SK-N-SH (cell line): ENCODE measurements around the gene FOXK2. TPM values are rescaled to one million over a fixed set of nuclear protein-coding genes. Genes with fewer than 3 reads are reported as not detected.
A peak's percentile ranks its signal among the peaks of the same experiment; 100 is the strongest.

Source experiments
- CTCF ChIA-PET: fragments of 300-600, 350-600 bp; formaldehyde crosslinking; extraction: SDS; loops from one replicate; lab custom pipeline; 2021; lab: Yijun Ruan, JAX
- POLR2A ChIA-PET: fragments of 350-600 bp; sonication (Branson Sonifier 250); formaldehyde crosslinking; extraction: SDS; loops from one replicate; lab custom pipeline; 2020; ENCODE audit warnings: antibody characterized with exemption, inconsistent platforms; lab: Yijun Ruan, JAX
- DNase-seq: peaks from one replicate; pipeline ENCODE4 v3.0.0; 2012
- H2AFZ ChIP-seq: fragments of 200-600 bp; sonication (generic); 2 replicates; pipeline ENCODE4 v1.8.1; 2016; ENCODE audit warnings: antibody characterized with exemption, mild to moderate bottlenecking, low read depth
- H3F3A ChIP-seq: fragments of 200-600 bp; sonication (generic); replicated peaks from 2 replicates; pipeline ENCODE3; 2016; ENCODE audit warnings: antibody characterized with exemption, mild to moderate bottlenecking; ENCODE audit not compliant: insufficient read depth
- H3K27ac ChIP-seq, 2 experiments: fragments of 200-500 bp in 1 of 2; fragments of 200-600 bp in 1 of 2; sonication (Bioruptor generic) in 1 of 2; sonication (generic), shearing (Covaris generic) in 1 of 2; 2 replicates each; pipeline versions ENCODE4 v1.5.1 to v1.6.1; 2014 to 2016; ENCODE audit warnings: low read depth in 2 of 2, inconsistent platforms in 1 of 2, low read length in 1 of 2, mild to moderate bottlenecking in 1 of 2, mixed read lengths in 1 of 2
- H3K27me3 ChIP-seq: fragments of 200-600 bp; sonication (generic), shearing (Covaris generic); 2 replicates; pipeline ENCODE4 v1.6.1; 2016; ENCODE audit warnings: mixed run types; ENCODE audit not compliant: insufficient read depth
- H3K36me3 ChIP-seq, 2 experiments: fragments of 200-500 bp in 1 of 2; fragments of 200-600 bp in 1 of 2; sonication (Bioruptor generic) in 1 of 2; sonication (generic) in 1 of 2; replicated peaks in 1 of 2; 2 replicates each; pipeline versions ENCODE3 to v1.5.1; 2014 to 2016; ENCODE audit warnings: low read length in 1 of 2, mild to moderate bottlenecking in 1 of 2; ENCODE audit not compliant: insufficient read depth in 2 of 2, control insufficient read depth in 1 of 2
- H3K4me1 ChIP-seq, 2 experiments: fragments of 200-500 bp in 1 of 2; fragments of 200-600 bp in 1 of 2; sonication (Bioruptor generic) in 1 of 2; sonication (generic), shearing (Covaris generic) in 1 of 2; 2 replicates each; pipeline versions ENCODE4 v1.5.1 to v1.6.1; 2014 to 2016; ENCODE audit warnings: low read depth in 1 of 2, low read length in 1 of 2, mixed run types in 1 of 2; ENCODE audit not compliant: insufficient read depth in 2 of 2, control insufficient read depth in 1 of 2
- H3K4me2 ChIP-seq: fragments of 200-600 bp; sonication (generic), shearing (Covaris generic); 2 replicates; pipeline ENCODE4 v1.6.1; 2017; ENCODE audit warnings: mixed run types
- H3K4me3 ChIP-seq, 2 experiments: fragments of 200-500 bp in 1 of 2; fragments of 200-600 bp in 1 of 2; sonication (Bioruptor generic) in 1 of 2; sonication (generic), shearing (Covaris generic) in 1 of 2; 2 replicates each; pipeline versions ENCODE4 v1.5.1 to v1.8.1; 2014 to 2016; ENCODE audit warnings: low read depth in 2 of 2, inconsistent platforms in 1 of 2, low read length in 1 of 2, mild to moderate bottlenecking in 1 of 2, mixed read lengths in 1 of 2, moderate library complexity in 1 of 2
- H3K79me2 ChIP-seq: fragments of 200-600 bp; sonication (generic); 2 replicates; pipeline ENCODE4 v1.8.1; 2017; ENCODE audit warnings: mild to moderate bottlenecking; ENCODE audit not compliant: insufficient read depth
- H3K9ac ChIP-seq: fragments of 200-600 bp; sonication (generic); 2 replicates; pipeline ENCODE4 v1.6.1; 2017; ENCODE audit warnings: mixed run types
- H3K9me2 ChIP-seq: fragments of 200-600 bp; sonication (generic); 2 replicates; pipeline ENCODE4 v1.6.1; 2017; ENCODE audit warnings: mixed run types
- H3K9me3 ChIP-seq: fragments of 200-600 bp; sonication (generic); 2 replicates; pipeline ENCODE4 v1.6.1; 2017; ENCODE audit warnings: mixed run types, mild to moderate bottlenecking, moderate library complexity
- H4K20me1 ChIP-seq: fragments of 200-600 bp; sonication (generic); 2 replicates; pipeline ENCODE4 v1.6.1; 2017; ENCODE audit warnings: mild to moderate bottlenecking, mixed run types; ENCODE audit not compliant: insufficient read depth
- CHD2 ChIP-seq: fragments of 150-350 bp; IDR thresholded peaks from 2 replicates; pipeline ENCODE4 v1.6.1; 2018; ENCODE audit warnings: low read length; ENCODE audit not compliant: partially characterized antibody
- CTCF ChIP-seq: fragments of 200-600 bp; sonication (generic); IDR thresholded peaks from 2 replicates; pipeline ENCODE4 v1.6.1; 2017; ENCODE audit warnings: antibody characterized with exemption, mild to moderate bottlenecking, moderate library complexity
- ELF1 ChIP-seq: IDR thresholded peaks from 2 replicates; pipeline ENCODE4 v1.4.0; 2012
- EP300 ChIP-seq, 2 experiments: IDR thresholded peaks; 2 replicates each; pipeline versions ENCODE4 v1.4.0 to v1.6.1; 2012; ENCODE audit warnings: borderline replicate concordance in 1 of 2, low read depth in 1 of 2, low read length in 1 of 2
- FOSL2 ChIP-seq: IDR thresholded peaks from 2 replicates; pipeline ENCODE4 v1.4.0; 2012; ENCODE audit warnings: low read depth, mild to moderate bottlenecking, moderate library complexity, borderline replicate concordance
- FOXJ3 ChIP-seq: sonication (generic); formaldehyde crosslinking; IDR thresholded peaks from 2 replicates; pipeline ENCODE4 v1.5.1; 2020; ENCODE audit warnings: mild to moderate bottlenecking, missing genetic modification reagents
- GABPA ChIP-seq: IDR thresholded peaks from 2 replicates; pipeline ENCODE4 v1.4.0; 2012; ENCODE audit warnings: low read depth, mild to moderate bottlenecking
- GATA2 ChIP-seq: sonication (generic); formaldehyde crosslinking; IDR thresholded peaks from 2 replicates; pipeline ENCODE4 v1.5.0; 2020; ENCODE audit warnings: mild to moderate bottlenecking, missing genetic modification reagents
- IRF3 ChIP-seq: fragments of 150-350 bp; IDR thresholded peaks from 2 replicates; pipeline ENCODE4 v1.6.1; 2016; ENCODE audit warnings: mild to moderate bottlenecking, low read depth, low read length
- MAX ChIP-seq: IDR thresholded peaks from 2 replicates; pipeline ENCODE4 v1.4.0; 2012; ENCODE audit warnings: low read depth
- POLR2AphosphoS5 ChIP-seq: IDR thresholded peaks from 2 replicates; pipeline ENCODE4 v1.6.1; 2012; ENCODE audit warnings: low read depth, low read length
- RAD21 ChIP-seq: IDR thresholded peaks from 2 replicates; pipeline ENCODE4 v1.6.1; 2012; ENCODE audit warnings: mild to moderate bottlenecking, low read length
- REST ChIP-seq: IDR thresholded peaks from 2 replicates; pipeline ENCODE4 v1.6.1; 2012; ENCODE audit warnings: mild to moderate bottlenecking, low read depth, low read length, moderate library complexity
- RFX5 ChIP-seq: IDR thresholded peaks from 2 replicates; pipeline ENCODE4 v1.6.1; 2012; ENCODE audit warnings: mild to moderate bottlenecking, improper control_type of control experiment, low read length
- SMC3 ChIP-seq: IDR thresholded peaks from 2 replicates; pipeline ENCODE4 v1.6.1; 2012; ENCODE audit warnings: low read depth, low read length, improper control_type of control experiment
- TAF1 ChIP-seq: IDR thresholded peaks from 2 replicates; pipeline ENCODE4 v1.6.1; 2012; ENCODE audit warnings: low read depth, mild to moderate bottlenecking, low read length, moderate library complexity, borderline replicate concordance
- TCF12 ChIP-seq: IDR thresholded peaks from 2 replicates; pipeline ENCODE4 v1.4.0; 2012
- TEAD4 ChIP-seq: IDR thresholded peaks from 2 replicates; pipeline ENCODE4 v1.4.0; 2012; ENCODE audit warnings: mild to moderate bottlenecking, borderline replicate concordance; ENCODE audit not compliant: insufficient read depth
- USF1 ChIP-seq: IDR thresholded peaks from 2 replicates; pipeline ENCODE4 v1.4.0; 2012; ENCODE audit warnings: low read depth, borderline replicate concordance
- YY1 ChIP-seq: IDR thresholded peaks from 2 replicates; pipeline ENCODE4 v1.4.0; 2012; ENCODE audit warnings: low read depth, mild to moderate bottlenecking
- WGBS: methylation state at CpG from one replicate; pipeline ENCODE4 v1.1.6; 2017; ENCODE audit warnings: low lambda C conversion rate; 5-methylcytosine and 5-hydroxymethylcytosine counted together
- polyA plus RNA-seq, 3 experiments: library from polyadenylated mRNA; depleted of rRNA; stranded (reverse); fragments of >200 nt; gene quantifications; 2 replicates each; pipeline ENCODE4 v1.2.3, GENCODE V29; 2012

Gene FOXK2
- polyA plus RNA-seq, 1 of the 3 experiments (the other 2 are of a cell fraction), result 36.4 TPM

- Histone ChIP-seq H3K27me3 (no peaks in the 10 kb centered on the region), H2AFZ (no peak overlapping the region), H3K4me3 (no peak overlapping the region), H4K20me1 (peaks cover 7% of the 10 kb centered on the region), H3K9me2 (no peaks in the 10 kb centered on the region), H3K4me2 (peak overlapping the region; percentile 4; the same call in 1 of the 2 replicates), H3K27ac (no peak overlapping the region; a peak in 1 of 4 replicates), H3K36me3 (peaks cover 25 to 37% of the 10 kb centered on the region in 2 experiments), H3K79me2 (peaks cover 31% of the 10 kb centered on the region; the same call in 1 of the 2 replicates), H3F3A (peaks cover 40% of the 10 kb centered on the region), H3K9me3 (no peaks in the 10 kb centered on the region), H3K4me1 (peaks cover 8 to 31% of the 10 kb centered on the region in 2 experiments; a peak in 2 of 4 replicates), H3K9ac (no peak overlapping the region)
- TF ChIP-seq GATA2 (CRISPR knock-in tag) (no peak), RFX5 (no peak), USF1 (no peak), TAF1 (no peak), SMC3 (no peak), GABPA (no peak), TEAD4 (no peak), FOSL2 (no peak), CHD2 (no peak), IRF3 (no peak), FOXJ3 (CRISPR knock-in tag) (no peak), REST (no peak), YY1 (no peak), POLR2AphosphoS5 (no peak), RAD21 (no peak), CTCF (no peak), ELF1 (no peak), TCF12 (no peak), MAX (no peak), EP300 (IDR thresholded peaks at IDR 0.05; ENCODE audit: borderline replicate concordance in 1 of 2, low read depth in 1 of 2, low read length in 1 of 2) (no peak)
- WGBS, result 97% methylated on average over 11 of the region's 11 CpGs
- POLR2A ChIA-PET, result no interaction called here
- CTCF ChIA-PET, result interaction anchor here (1.6 kb wide), 1 partner anchor 16 kb away, joined by 3 read pairs; no protein-coding TSS in a partner anchor
- DNase-seq, result peak; percentile 14
Observed at GRCh38 chr17:82594571-82594970, 75.0 kb downstream of the FOXK2 start.
